ENCODE data around the gene OXSR1. TPM values are rescaled to one million over a fixed set of nuclear protein-coding genes. Genes with fewer than 3 reads are reported as not detected.
A peak's percentile ranks its signal among the peaks of the same experiment; 100 is the strongest.

The OXSR1 gene
- total and polyA plus RNA-seq, 2 of the 13 experiments (the other 11 are each of a cell fraction or from before 2014, with no cell fraction given) = 27.4 to 32.6 TPM

DNA sequence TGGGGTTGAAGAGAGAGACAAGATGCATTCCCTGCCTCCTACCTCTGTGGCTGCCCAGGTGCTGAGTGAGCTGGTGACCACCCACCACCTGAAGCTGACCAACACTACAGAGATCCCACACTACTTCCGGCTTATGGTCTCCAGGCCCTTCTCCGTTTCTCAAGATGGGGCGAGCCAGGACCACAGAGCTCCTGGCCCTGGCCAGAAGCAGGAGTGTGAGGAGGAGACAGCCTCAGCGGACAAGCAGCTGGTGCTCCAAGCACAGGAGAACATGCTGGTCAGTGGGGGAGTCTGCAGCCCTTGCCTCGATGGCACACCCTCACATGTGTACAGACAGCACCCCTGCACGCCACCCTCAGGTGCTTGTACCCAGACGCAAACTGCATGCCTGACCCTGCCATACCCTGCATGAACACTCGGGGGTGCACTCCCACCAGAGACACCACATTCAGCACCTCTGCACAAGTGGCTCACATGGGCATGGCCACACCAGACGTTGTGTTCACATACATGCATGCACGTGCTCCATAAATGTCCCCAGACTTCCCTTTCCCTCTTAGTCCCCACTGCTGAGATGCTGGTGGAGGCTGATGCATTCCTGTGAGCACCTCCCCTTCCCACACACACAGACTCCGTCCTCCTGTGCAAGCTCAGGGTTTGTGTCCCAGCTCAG lies 47.5 kb upstream of the OXSR1 start (continued):
- TF ChIP-seq ZFP90 (CRISPR knock-in tag; IDR thresholded peaks at IDR 0.05; ENCODE audit: borderline replicate concordance) (peak; percentile 66; the same call in 1 of the 2 replicates), SOX6 (IDR thresholded peaks at IDR 0.05) (no peak), SOX6 (CRISPR knock-in tag; IDR thresholded peaks at IDR 0.05) (peak; percentile 44; the same call in 1 of the 2 replicates), DNMT1 (CRISPR knock-in tag; IDR thresholded peaks at IDR 0.05) (no peak), ZKSCAN8 (CRISPR knock-in tag; IDR thresholded peaks at IDR 0.05; ENCODE audit: borderline replicate concordance) (no peak), RBAK (CRISPR knock-in tag; IDR thresholded peaks at IDR 0.05) (no peak), SCMH1 (CRISPR knock-in tag; IDR thresholded peaks at IDR 0.05; ENCODE audit: borderline replicate concordance) (no peak), NKX3-1 (CRISPR knock-in tag; IDR thresholded peaks at IDR 0.05) (no peak), SOX13 (IDR thresholded peaks at IDR 0.05) (peak; percentile 6; the same call in 1 of the 2 replicates), SOX13 (CRISPR knock-in tag; conservative IDR thresholded peaks at IDR 0.05 in 1 of 2, IDR thresholded peaks at IDR 0.05 in 1 of 2) (no peak), TAF15 (IDR thresholded peaks at IDR 0.05; ENCODE audit: low read depth, low read length, poor library complexity, severe bottlenecking) (no peak), KDM5A (IDR thresholded peaks at IDR 0.05; ENCODE audit: borderline replicate concordance, low read length) (no peak), SAP130 (CRISPR knock-in tag; IDR thresholded peaks at IDR 0.05; ENCODE audit: low read depth) (0 out of 2 replicates have a peak, but pooled peaks have one; percentile 17), FOXK1 (CRISPR knock-in tag; IDR thresholded peaks at IDR 0.05; ENCODE audit: borderline replicate concordance, low read depth) (no peak), ZNF546 (CRISPR knock-in tag; conservative IDR thresholded peaks at IDR 0.05) (no peak), ZNF17 (CRISPR knock-in tag; IDR thresholded peaks at IDR 0.05) (no peak), HNF1B (CRISPR knock-in tag; IDR thresholded peaks at IDR 0.05) (no peak), ZSCAN9 (CRISPR knock-in tag; IDR thresholded peaks at IDR 0.05; ENCODE audit: borderline replicate concordance) (no peak), ZNF841 (CRISPR knock-in tag; IDR thresholded peaks at IDR 0.05; ENCODE audit: borderline replicate concordance) (no peak)
- TF ChIP-seq, protein P1, sequence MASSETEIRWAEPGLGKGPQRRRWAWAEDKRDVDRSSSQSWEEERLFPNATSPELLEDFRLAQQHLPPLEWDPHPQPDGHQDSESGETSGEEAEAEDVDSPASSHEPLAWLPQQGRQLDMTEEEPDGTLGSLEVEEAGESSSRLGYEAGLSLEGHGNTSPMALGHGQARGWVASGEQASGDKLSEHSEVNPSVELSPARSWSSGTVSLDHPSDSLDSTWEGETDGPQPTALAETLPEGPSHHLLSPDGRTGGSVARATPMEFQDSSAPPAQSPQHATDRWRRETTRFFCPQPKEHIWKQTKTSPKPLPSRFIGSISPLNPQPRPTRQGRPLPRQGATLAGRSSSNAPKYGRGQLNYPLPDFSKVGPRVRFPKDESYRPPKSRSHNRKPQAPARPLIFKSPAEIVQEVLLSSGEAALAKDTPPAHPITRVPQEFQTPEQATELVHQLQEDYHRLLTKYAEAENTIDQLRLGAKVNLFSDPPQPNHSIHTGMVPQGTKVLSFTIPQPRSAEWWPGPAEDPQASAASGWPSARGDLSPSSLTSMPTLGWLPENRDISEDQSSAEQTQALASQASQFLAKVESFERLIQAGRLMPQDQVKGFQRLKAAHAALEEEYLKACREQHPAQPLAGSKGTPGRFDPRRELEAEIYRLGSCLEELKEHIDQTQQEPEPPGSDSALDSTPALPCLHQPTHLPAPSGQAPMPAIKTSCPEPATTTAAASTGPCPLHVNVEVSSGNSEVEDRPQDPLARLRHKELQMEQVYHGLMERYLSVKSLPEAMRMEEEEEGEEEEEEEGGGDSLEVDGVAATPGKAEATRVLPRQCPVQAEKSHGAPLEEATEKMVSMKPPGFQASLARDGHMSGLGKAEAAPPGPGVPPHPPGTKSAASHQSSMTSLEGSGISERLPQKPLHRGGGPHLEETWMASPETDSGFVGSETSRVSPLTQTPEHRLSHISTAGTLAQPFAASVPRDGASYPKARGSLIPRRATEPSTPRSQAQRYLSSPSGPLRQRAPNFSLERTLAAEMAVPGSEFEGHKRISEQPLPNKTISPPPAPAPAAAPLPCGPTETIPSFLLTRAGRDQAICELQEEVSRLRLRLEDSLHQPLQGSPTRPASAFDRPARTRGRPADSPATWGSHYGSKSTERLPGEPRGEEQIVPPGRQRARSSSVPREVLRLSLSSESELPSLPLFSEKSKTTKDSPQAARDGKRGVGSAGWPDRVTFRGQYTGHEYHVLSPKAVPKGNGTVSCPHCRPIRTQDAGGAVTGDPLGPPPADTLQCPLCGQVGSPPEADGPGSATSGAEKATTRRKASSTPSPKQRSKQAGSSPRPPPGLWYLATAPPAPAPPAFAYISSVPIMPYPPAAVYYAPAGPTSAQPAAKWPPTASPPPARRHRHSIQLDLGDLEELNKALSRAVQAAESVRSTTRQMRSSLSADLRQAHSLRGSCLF (CRISPR knock-in tag; IDR thresholded peaks at IDR 0.05; ENCODE audit: borderline replicate concordance) = no peak
- TF ChIP-seq, protein P2, sequence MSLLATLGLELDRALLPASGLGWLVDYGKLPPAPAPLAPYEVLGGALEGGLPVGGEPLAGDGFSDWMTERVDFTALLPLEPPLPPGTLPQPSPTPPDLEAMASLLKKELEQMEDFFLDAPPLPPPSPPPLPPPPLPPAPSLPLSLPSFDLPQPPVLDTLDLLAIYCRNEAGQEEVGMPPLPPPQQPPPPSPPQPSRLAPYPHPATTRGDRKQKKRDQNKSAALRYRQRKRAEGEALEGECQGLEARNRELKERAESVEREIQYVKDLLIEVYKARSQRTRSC (CRISPR knock-in tag; IDR thresholded peaks at IDR 0.05; ENCODE audit: low read depth) = no peak
